GM15510 (cell line): ENCODE measurements around the gene PEX26.

Source experiments
- POLR2A ChIP-seq: IDR thresholded peaks from 3 replicates; pipeline ENCODE4 v1.6.1; 2011; ENCODE audit warnings: borderline replicate concordance; ENCODE audit not compliant: insufficient read length; ENCODE audit errors: extremely low read depth

Gene PEX26

DNA sequence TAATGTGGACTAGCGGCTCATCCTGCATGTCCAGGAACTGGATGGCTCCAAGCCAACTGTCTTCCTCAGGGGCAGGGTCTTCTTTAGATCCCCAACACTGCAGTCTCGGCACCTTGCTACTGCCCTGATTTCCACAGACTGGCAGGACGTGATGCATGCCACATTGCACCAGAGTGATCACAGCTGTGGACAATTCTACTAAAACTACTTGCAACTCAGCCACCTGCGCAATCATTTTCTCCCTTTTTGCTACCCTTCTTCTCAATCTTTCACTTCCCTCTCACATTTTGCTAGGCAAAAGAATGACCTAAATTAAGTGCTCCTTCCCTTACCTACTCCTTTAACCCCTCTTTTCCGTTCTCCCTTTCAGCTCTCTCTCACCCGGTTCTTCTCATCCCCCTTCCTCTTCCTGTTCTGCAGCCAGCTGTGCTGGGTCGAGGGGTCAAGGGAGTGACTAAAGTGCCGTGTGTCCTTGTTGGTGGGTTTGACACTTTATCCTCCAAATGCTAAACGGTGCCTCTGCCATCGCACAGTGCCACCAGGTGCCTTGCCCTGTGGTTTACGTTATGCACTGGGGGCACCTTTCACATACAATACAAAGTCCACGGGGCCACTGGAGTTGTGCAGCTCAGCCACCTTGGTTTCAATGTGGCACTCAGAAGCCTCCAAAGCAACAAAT, 11.5 kb upstream of the PEX26 start:
- no peak for TF ChIP-seq POLR2A

- no peak for TF ChIP-seq POLR2A
Measured at GRCh38 chr22:18067121-18067520, 10.7 kb upstream of the PEX26 start.

- no peak for TF ChIP-seq POLR2A
Measured at GRCh38 chr22:18067548-18068341, 10.0 kb upstream of the PEX26 start.

DNA sequence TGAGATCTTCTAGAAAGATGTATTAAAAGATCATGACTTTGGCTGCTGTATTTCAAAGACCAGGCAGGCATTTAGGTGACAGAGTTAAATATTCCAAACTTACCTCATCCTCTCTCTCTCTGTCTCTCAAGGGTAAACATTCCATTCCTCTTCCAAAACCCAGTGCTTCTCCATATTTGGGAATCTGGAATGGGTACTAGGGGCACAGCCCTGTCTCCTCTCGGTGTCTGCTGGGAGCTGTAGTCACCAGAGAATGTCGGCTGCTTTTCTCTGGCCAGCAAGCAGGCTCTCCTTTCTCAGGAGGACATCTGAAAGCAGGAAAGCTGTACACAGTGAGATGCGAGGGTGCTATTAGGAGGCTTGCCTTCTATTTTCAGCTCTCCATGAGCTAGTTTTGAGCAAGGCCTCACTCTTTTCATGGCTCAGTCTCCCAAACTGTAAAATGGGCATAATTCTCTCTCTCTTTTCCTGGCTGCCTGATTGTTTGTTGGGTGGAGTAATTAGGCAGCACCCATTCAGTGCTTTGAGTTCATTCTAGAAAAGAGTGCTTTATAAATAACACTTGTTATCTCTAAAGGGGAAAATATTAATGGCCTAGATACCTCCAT, 9.3 kb upstream of the PEX26 start:
- TF ChIP-seq POLR2A: no peak

DNA sequence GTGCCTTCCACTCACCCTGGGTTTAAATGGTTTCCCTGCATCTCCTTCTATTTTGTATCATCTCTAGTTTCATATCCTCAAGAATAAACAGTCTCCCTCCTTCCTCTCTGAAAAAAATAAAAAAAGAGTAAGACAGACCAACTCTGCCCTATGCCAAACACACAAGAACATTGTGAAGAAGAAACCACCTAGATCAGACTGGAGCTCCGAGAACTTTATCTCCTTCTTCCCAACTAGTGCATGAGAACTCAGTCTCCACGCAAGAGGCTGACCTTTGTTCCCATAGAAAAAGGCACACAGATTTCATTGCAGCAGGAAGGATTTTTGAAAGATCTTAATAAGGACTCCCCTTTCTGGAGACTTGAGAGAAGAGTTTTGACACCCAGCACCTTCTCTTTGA, 8.7 kb upstream of the PEX26 start:
- TF ChIP-seq POLR2A: no peak

DNA sequence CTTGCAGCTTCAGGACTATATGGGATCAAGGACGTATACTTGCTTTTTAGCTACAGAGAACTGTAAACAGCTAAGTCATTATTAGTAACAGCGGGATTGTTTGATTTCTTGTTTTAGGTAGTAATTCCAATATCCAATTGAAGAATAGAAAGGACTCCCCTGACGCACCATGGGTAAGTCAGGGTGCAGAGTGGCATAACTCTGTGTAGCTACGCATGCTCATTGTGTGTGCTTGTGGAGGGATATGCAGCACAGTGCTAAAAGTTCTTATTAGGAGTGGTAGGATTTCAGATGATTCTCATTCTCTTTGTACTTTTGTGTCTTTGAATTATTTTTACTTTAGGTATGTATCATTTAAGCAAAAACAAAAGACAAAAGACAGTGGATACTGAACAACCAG, 7.7 kb upstream of the PEX26 start:
- TF ChIP-seq POLR2A: no peak

GRCh38 chr22:18070556-18071306, 7.1 kb upstream of the PEX26 start:
- TF ChIP-seq POLR2A: no peak

DNA sequence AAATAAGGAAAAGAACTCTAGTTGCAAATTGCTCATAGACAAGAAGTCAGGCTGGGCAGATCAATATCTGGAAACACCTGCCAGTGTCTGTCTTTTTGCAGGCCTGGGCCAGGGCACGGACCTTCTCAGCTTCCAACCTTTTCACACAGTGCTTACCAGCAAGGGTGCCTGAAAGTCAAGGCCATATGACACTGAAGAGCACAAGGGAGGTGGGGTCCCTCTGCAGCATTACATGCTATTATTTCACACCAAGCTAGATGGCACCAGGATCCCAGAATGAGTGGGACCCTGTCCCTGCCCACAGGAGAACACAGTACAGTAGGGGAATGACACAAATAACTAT, 5.9 kb upstream of the PEX26 start:
- TF ChIP-seq POLR2A: no peak

DNA sequence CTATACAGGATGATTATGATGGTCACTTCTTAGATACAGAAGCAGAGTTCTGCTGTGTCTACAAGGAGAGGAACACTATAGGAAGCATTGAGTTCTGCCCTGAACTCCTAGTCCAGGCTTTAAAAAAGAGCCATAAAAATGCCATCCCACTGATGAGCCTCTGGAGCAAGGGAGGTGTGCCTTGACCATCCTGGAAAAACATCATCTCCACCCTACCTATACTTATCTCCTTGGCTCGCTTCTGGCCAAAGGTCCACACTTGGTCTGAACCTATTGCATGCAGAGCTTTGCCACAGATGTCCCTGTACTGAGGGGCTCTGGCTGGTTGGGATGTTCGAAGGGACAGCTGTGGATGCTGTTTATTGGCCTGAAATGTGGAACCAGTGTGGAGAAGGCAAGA, 4.3 kb upstream of the PEX26 start:
- TF ChIP-seq POLR2A: no peak

- no peak for TF ChIP-seq POLR2A
Measured at GRCh38 chr22:18075101-18075719, 2.6 kb upstream of the PEX26 start.

DNA sequence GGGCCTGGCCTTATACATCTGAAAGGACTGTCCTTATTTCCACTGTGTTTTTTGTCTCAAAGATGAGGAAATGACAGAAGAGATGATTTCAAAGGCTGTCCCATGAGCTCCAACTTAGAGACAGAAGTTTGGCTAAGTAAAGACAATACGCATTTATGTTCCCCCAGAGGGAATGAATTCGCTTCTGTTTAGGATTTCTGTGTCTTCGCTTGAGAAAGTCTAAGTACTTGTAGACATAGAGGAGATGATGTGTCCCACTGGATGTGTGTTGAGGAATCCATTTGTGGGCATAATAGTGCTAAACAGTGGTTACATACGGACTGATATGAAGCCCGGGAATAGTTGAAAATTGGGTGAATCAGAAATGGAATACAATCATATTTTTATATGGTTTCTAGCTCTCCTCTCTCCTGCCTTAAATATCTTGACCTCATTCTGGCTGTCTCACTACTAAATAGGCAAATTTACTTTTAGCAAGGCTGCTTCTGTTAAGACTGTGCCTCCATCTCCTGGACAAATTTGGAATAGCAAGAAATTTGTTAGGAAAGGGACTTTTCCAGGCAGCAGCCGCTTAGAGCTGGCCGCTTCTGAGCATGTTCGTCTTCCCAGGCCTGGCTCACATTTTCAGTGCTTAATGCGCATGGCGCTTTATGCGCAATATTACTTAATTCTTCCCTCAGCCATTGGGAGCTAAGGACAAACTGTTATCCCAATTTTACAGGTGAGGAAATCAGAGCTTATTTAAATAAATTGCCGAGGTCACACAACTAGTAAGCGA, 1.9 kb upstream of the PEX26 start:
- TF ChIP-seq POLR2A: no peak

- TF ChIP-seq POLR2A: no peak
Measured at GRCh38 chr22:18077087-18077638, 627 bp upstream of the PEX26 start.

DNA sequence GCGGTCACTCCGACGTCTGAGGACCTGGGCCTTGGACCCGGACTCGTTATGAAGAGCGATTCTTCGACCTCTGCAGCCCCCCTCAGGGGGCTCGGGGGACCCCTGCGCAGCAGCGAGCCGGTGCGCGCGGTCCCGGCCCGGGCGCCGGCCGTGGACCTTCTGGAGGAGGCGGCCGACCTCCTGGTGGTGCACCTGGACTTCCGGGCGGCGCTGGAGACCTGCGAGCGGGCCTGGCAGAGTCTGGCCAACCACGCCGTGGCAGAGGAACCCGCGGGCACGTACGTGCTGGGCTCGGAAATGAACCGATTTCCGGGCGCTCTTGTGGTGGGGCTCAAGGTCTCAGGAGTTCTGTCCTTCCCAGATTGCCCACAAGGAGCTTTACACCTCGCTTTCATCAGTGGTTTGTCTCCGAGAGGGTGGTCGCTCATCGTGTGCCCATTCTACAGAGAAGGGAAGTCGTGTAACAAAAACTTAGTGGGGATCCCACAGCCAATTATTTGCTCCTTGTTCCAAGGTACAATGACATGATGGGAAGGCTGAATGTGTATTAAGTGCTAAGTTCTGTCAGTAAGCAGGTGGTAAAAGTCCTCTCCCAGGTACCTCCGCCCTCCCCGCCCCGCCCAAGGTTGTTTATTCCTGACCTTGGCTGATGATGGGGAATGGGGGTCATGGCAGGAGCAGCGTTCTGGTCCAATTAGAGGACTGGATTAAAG, 695 bp downstream of the PEX26 start:
- TF ChIP-seq POLR2A: no peak
